Chondrocyte (in vitro differentiated cells): ENCODE data around the gene USP40. TPM values are rescaled to one million over a fixed set of nuclear protein-coding genes. Genes with fewer than 3 reads are reported as not detected.
A peak's percentile ranks its signal among the peaks of the same experiment; 100 is the strongest.

Experiments
- DNase-seq: peaks from one replicate; pipeline ENCODE4 v3.0.0; 2021; ENCODE audit warnings: mixed read lengths, low spot score
- H3K27ac Mint-ChIP-seq: one replicate; pipeline ENCODE4 v1.8.0; 2021; ENCODE audit warnings: mild to moderate bottlenecking, moderate library complexity, mixed read lengths; ENCODE audit not compliant: unreplicated experiment
- H3K27me3 Mint-ChIP-seq: 2 replicates; pipeline ENCODE4 v1.8.0; 2021; ENCODE audit warnings: low read depth, mixed read lengths
- H3K36me3 Mint-ChIP-seq: 2 replicates; pipeline ENCODE4 v1.8.0; 2021; ENCODE audit warnings: low read depth, mixed read lengths
- H3K4me1 Mint-ChIP-seq: 2 replicates; pipeline ENCODE4 v1.8.0; 2021; ENCODE audit warnings: low read depth, mild to moderate bottlenecking, mixed read lengths
- H3K4me3 Mint-ChIP-seq: one replicate; pipeline ENCODE4 v1.8.0; 2021; ENCODE audit warnings: mild to moderate bottlenecking, moderate library complexity, mixed read lengths; ENCODE audit not compliant: unreplicated experiment
- H3K9me3 Mint-ChIP-seq: 2 replicates; pipeline ENCODE4 v1.8.0; 2021; ENCODE audit warnings: low read depth, mixed read lengths
- total RNA-seq: library from RNA; stranded (reverse); gene quantifications from 3 replicates; pipeline ENCODE4 v1.2.1, GENCODE V29; 2021
- TF ChIP-seq, protein P1 (sequence below): fragments of 200-600 bp; sonication (generic); IDR thresholded peaks from 2 replicates; pipeline ENCODE4 v1.5.0; 2021; ENCODE audit warnings: antibody characterized with exemption, mild to moderate bottlenecking, moderate library complexity

The USP40 gene
- total RNA-seq, 1 donor from 2014 or later, result 29.4 TPM

DNA sequence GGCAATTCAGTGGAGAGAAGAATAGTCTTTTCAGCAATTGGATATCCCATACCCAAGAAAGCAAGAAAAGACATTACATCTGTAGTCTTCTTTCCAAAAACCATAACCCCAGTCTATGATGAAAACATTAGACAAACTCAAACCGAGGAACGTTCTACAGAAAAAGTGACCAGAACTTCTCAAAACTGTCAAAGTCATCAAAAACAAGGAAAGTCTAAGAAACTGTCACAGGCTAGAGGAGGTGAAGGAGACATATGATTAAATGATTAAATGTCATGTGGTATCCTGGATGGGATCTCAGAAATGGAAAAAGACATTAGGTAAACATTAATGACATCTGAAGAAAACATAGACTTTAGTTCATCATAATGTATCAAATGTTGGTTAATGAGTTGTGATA, 4.9 kb upstream of the USP40 start:
- no peaks in the 10 kb centered on the region for H3K4me1 Mint-ChIP-seq
- H3K9me3 Mint-ChIP-seq, result no peaks in the 10 kb centered on the region
- no peaks in the 10 kb centered on the region for H3K27me3 Mint-ChIP-seq
- no peak overlapping the region for H3K27ac Mint-ChIP-seq
- no peak overlapping the region for H3K4me3 Mint-ChIP-seq
- DNase-seq, result no peak
- H3K36me3 Mint-ChIP-seq, result no peaks in the 10 kb centered on the region
- TF ChIP-seq, protein P1, sequence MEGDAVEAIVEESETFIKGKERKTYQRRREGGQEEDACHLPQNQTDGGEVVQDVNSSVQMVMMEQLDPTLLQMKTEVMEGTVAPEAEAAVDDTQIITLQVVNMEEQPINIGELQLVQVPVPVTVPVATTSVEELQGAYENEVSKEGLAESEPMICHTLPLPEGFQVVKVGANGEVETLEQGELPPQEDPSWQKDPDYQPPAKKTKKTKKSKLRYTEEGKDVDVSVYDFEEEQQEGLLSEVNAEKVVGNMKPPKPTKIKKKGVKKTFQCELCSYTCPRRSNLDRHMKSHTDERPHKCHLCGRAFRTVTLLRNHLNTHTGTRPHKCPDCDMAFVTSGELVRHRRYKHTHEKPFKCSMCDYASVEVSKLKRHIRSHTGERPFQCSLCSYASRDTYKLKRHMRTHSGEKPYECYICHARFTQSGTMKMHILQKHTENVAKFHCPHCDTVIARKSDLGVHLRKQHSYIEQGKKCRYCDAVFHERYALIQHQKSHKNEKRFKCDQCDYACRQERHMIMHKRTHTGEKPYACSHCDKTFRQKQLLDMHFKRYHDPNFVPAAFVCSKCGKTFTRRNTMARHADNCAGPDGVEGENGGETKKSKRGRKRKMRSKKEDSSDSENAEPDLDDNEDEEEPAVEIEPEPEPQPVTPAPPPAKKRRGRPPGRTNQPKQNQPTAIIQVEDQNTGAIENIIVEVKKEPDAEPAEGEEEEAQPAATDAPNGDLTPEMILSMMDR, result no peak

DNA sequence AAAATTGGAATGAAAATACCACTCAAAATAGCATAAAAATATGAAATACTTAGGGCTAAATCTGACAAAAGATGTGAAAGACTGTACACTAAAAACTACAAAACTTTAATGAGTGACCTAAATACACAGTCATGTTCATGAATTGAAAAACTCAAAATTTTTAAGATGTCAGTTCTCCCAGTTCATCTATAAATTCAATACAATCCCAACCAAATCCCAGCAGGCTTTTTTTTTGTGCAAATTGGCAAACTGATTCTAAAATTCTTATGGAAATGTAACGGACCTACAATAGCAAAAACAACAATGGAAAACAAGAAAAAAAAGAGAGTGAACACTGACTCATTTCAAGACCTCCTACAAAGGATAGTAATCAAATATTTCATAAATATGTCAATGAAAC, 4.4 kb upstream of the USP40 start:
- Mint-ChIP-seq H3K4me1 (no peaks in the 10 kb centered on the region), H3K36me3 (no peaks in the 10 kb centered on the region), H3K27ac (no peak overlapping the region), H3K4me3 (no peak overlapping the region), H3K9me3 (no peaks in the 10 kb centered on the region), H3K27me3 (no peaks in the 10 kb centered on the region)
- TF ChIP-seq, protein P1, result no peak
- no peak for DNase-seq

- TF ChIP-seq, protein P1, result no peak
- Mint-ChIP-seq H3K4me1 (peaks cover 24% of the 10 kb centered on the region), H3K4me3 (peak overlapping the region; percentile 97), H3K9me3 (no peaks in the 10 kb centered on the region), H3K36me3 (peaks cover 2% of the 10 kb centered on the region), H3K27me3 (no peaks in the 10 kb centered on the region), H3K27ac (peak overlapping the region; percentile 100)
- DNase-seq, result no peak
Observed at GRCh38 chr2:233565685-233566140, 869 bp downstream of the USP40 start.

- no peak overlapping the region for H3K4me3 Mint-ChIP-seq
- no peaks in the 10 kb centered on the region for H3K9me3 Mint-ChIP-seq
- no peaks in the 10 kb centered on the region for H3K27me3 Mint-ChIP-seq
Observed at GRCh38 chr2:233563663-233564430, 2.7 kb downstream of the USP40 start.

GRCh38 chr2:233556881-233557736, 9.5 kb downstream of the USP40 start:
- H3K9me3 Mint-ChIP-seq, result no peaks in the 10 kb centered on the region
- H3K27me3 Mint-ChIP-seq, result no peaks in the 10 kb centered on the region
- TF ChIP-seq, protein P1, result no peak
- peak overlapping the region; percentile 83 for H3K27ac Mint-ChIP-seq
- peaks cover 36% of the 10 kb centered on the region for H3K4me1 Mint-ChIP-seq
- H3K36me3 Mint-ChIP-seq, result peaks cover 8% of the 10 kb centered on the region
- H3K4me3 Mint-ChIP-seq, result peak overlapping the region; percentile 1
- no peak for DNase-seq

More at GRCh38 chr2:233563663-233564430, 2.7 kb downstream of the USP40 start:
- peaks cover 4% of the 10 kb centered on the region for H3K36me3 Mint-ChIP-seq
- peaks cover 33% of the 10 kb centered on the region for H3K4me1 Mint-ChIP-seq
- no peak for DNase-seq
- TF ChIP-seq, protein P1, result no peak
- H3K27ac Mint-ChIP-seq, result no peak overlapping the region
